Panc1 (cell line): ENCODE data around the gene TRIM5.

Source experiments
- CTCF ChIP-seq: fragments of 450-650 bp; IDR thresholded peaks from 2 replicates; pipeline ENCODE4 v1.5.1; 2017; ENCODE audit warnings: mild to moderate bottlenecking
- POLR2AphosphoS5 ChIP-seq: IDR thresholded peaks from 2 replicates; pipeline ENCODE4 v1.6.1; 2012; ENCODE audit warnings: mild to moderate bottlenecking, low read depth, low read length, moderate library complexity
- REST ChIP-seq, 2 experiments: IDR thresholded peaks; 2 replicates each; pipeline ENCODE4 v1.6.1; 2011 to 2012; ENCODE audit warnings: low read depth in 2 of 2, control low read depth in 1 of 2, low read length in 1 of 2, mild to moderate bottlenecking in 1 of 2, moderate library complexity in 1 of 2; ENCODE audit not compliant: insufficient read depth in 1 of 2
- SIN3A ChIP-seq: IDR thresholded peaks from 2 replicates; pipeline ENCODE4 v1.6.1; 2012; ENCODE audit warnings: low read depth, mild to moderate bottlenecking, low read length, moderate library complexity, borderline replicate concordance; ENCODE audit not compliant: insufficient read depth
- TCF7L2 ChIP-seq: IDR thresholded peaks from 2 replicates; pipeline ENCODE4 v1.6.1; 2011; ENCODE audit warnings: mild to moderate bottlenecking, low read depth, low read length, inconsistent platforms

DNA sequence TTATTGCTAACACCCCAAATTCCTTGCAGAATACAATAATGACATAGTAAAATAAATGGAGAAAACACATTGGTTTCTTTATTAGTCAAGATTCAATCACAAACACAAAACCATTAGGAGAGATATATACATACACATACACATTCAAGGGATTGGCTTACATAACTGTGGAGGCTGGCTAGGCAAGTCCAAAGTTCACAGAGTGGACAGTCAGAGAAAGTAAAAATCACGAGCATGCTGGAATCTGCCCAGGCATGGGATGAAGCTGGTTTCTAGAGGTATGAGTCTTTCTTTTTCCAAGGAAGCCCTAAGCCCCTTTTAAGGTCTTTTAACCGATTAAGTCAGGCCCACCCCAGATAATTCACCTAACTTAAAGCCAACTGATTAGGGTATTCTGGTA is 37.7 kb upstream of the TRIM5 start:
- no peak for TF ChIP-seq POLR2AphosphoS5
- no peak for TF ChIP-seq CTCF
- TF ChIP-seq TCF7L2, result no peak
- no peak for TF ChIP-seq REST (IDR thresholded peaks at IDR 0.05; ENCODE audit: insufficient read depth in 1 of 2, low read depth in 2 of 2, low read length in 1 of 2)
- no peak for TF ChIP-seq SIN3A
